GM21447 (cell line): Measurements from ENCODE around the gene TFCP2.
A peak's percentile ranks its signal among the peaks of the same experiment; 100 is the strongest.

Experiments used
- ATAC-seq: cut with Tn5 transposase; IDR thresholded peaks from one replicate; pipeline ENCODE4 v1.9.1; 2021; ENCODE audit not compliant: unreplicated experiment

TFCP2 gene

GRCh38 chr12:51047655-51048540 lies 125.0 kb downstream of the TFCP2 start, which contains the start of gene LETMD1:
LETMD1 (plus strand) TSS chr12:51048327; CDS start chr12:51048357, 30 bp downstream.
- ATAC-seq = peak; percentile 97
